OCI-LY7 (cell line): ENCODE results near the gene CYP2F1.

Source experiments
- EZH2phosphoT487 ChIP-seq: fragments of 200-600 bp; sonication (generic); IDR thresholded peaks from 2 replicates; pipeline ENCODE4 v1.6.1; 2018; ENCODE audit warnings: low read depth, borderline replicate concordance, mild to moderate bottlenecking, mixed run types, antibody characterized with exemption, low read length, moderate library complexity, mixed read lengths
- TF ChIP-seq, protein P1 (sequence below): fragments of 200-600 bp; sonication (generic); conservative IDR thresholded peaks from 2 replicates; pipeline ENCODE4 v1.5.1; 2014; ENCODE audit warnings: mild to moderate bottlenecking, antibody characterized with exemption, low read length, moderate library complexity, mixed read lengths

DNA sequence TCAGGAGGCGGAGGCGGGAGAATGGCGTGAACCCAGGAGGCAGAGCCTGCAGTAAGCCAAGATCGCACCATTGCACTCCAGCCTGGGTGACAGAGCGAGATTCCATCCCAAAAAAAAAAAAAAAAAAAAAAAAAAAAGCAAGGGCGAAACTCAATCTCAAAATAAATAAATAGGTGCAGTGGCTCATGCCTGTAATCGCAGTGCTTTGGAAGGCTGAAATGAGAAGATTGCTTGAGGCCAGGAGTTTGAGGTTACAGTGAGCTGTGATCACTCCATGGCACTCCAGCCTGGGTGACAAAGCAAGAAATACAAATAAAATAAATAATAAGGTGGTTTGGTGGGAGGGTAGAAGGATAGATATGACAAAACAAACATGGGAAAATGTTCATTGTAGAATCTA lies 39.8 kb downstream of the CYP2F1 start:
- TF ChIP-seq, protein P1, sequence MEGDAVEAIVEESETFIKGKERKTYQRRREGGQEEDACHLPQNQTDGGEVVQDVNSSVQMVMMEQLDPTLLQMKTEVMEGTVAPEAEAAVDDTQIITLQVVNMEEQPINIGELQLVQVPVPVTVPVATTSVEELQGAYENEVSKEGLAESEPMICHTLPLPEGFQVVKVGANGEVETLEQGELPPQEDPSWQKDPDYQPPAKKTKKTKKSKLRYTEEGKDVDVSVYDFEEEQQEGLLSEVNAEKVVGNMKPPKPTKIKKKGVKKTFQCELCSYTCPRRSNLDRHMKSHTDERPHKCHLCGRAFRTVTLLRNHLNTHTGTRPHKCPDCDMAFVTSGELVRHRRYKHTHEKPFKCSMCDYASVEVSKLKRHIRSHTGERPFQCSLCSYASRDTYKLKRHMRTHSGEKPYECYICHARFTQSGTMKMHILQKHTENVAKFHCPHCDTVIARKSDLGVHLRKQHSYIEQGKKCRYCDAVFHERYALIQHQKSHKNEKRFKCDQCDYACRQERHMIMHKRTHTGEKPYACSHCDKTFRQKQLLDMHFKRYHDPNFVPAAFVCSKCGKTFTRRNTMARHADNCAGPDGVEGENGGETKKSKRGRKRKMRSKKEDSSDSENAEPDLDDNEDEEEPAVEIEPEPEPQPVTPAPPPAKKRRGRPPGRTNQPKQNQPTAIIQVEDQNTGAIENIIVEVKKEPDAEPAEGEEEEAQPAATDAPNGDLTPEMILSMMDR: no peak
- no peak for TF ChIP-seq EZH2phosphoT487
